HG02885 (cell line): ENCODE data around the gene CYP11A1.
A peak's percentile ranks its signal among the peaks of the same experiment; 100 is the strongest.

Experiments used
- ATAC-seq: cut with Tn5 transposase; IDR thresholded peaks from one replicate; pipeline ENCODE4 v1.9.1; 2021; ENCODE audit warnings: mild to moderate bottlenecking; ENCODE audit not compliant: unreplicated experiment, poor library complexity

CYP11A1 gene

DNA sequence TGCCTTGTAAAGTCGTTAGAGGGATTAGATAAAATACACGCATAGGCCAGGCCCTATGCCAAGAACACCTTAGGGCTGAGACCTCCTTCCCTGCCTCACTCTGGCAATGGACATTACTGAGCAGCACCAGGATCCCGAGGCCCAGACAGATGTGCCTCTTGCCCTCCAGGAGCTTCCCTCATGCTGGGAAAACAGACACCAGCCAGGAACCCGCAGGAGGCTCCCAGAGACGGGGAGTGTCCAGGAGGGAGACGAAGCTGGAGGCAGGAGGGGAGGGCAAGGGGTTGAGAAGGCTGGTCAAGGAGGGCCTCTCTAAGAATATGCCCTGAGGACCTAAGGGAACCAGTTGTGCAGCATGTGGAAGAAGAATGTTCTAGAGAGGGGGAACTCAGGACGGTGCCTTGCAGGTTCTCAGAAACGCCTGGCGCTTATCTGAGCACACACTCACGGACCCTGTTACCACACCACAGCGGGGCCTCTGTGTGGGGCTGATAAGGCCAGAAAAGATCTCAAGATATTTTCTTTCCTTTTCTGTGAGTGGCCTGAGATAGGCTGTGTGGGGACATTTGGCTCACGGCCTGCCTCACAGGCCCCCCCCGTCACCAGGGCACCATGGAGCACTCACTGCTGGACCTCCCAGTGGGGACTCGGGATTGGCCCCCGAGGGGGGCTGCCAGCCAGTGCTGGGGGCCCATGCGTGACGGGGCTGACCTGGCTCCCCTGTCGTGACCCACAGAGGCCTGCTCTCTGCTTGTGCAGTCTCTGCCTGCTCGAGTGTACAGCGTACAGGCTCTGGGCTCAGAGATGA, 22.0 kb upstream of the CYP11A1 start:
- no peak for ATAC-seq

DNA sequence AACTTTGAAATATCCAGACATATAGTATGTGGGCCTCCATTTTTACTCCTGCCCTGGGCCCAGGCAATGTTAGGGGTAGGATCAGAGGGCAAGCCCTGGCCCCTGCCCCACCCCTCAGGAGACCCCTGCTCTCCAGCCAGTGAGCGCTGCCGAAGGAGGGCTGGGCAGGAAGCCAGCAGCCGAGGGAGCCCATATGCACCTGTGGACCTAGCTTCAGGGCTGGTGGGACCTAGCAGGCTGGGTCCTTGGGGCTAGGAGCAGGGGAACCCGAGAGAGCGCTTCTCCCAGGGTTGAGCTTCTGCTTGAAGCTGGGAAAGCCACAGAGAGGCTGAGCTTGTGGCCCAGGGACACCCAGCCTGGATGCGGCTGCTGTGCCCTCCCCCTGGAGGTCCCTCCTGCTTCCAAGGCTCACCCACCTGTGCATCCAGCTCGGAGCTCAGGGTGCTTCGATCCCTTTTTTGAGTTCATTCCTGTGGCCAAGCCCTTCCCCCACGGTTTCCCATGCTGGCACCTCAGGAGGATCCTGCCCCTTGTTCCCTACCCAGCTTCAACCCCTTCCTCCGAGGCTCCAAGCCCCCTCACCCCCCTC, 21.0 kb upstream of the CYP11A1 start:
- no peak for ATAC-seq

DNA sequence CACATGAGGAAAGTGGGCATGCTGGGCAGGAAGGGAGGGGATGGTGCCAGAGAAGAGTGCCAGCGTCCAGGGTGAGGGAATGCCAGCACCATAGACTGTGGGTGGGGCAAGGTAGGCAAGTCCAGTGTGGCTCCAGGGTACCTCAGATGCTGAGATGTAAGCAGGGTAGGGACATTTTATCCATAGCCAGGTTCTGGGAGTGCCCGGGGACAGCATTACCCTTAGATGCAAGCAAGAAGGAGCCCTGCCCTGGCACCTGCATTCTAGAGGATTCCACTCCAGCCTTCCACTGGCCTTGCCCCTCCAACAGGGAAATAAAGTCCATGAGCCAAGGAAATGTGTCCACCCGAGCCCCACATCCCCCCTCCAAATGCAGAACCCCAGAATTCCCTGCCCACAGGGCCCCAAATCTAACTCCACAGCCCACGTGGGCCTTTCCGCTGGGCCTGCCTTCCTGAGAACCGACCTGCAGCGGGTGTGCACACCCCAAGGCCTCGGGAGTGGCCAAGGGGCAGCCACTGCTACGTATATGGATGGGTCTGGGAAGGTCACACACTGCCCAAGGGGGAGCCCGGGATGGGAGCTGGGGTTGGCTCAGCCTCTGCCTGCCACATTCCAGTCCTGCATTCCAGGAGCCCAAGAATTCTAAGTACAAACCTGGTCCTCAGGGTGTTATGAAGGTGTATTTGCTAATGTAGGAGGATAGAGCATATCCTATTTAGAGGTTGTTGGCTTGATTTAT, 20.3 kb upstream of the CYP11A1 start:
- no peak for ATAC-seq

DNA sequence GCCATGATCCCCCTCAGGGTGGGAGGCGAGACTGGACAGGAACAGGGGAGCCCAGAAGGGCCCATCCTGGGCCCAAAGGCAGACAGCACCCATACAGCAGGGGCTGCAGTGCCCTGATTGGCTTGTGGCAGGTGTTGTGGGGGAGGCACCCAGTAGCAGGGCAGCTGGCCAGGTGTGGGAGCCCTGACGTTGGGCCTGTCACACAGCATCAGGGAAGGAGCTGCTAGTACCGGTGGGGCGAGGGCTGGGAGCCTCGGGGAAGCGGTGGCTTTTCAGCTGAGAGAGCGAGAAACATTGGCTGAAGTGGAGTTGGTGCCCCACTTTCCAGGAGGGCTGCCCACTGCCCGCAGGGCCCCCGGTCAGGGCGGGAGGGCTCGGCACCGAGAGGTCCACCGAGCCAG, 19.7 kb upstream of the CYP11A1 start:
- ATAC-seq: no peak

DNA sequence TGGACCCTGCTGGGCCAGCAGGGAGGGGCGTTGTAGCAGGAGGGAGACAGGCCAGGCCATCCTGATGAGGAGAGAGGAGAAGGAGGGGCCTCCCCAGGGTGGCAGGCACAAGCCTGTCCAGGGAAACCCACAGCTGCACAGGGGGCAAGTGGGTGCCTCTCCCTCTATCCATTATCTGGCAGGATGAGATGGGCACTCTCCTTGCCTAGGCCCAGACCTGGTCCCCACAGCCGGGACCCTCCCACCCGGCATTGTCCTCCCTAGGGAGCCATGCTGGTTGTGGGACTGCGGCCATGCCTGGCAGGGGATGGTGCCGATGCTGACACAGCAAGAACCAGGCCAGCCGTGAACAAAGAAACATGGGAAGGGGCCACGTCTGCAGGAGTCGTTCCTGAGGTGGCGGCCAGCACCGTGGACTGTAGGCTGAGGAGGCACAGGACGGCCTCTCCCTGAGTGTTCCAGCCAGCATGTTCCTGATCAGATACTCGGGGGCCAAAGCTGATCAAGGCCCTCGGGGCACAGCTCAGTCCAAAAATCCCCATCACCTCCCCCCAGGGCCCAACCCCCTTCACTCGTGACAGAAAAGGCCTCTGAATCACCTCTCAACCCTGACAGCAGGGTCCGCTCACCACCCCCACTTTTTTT, 19.2 kb upstream of the CYP11A1 start:
- ATAC-seq: no peak

DNA sequence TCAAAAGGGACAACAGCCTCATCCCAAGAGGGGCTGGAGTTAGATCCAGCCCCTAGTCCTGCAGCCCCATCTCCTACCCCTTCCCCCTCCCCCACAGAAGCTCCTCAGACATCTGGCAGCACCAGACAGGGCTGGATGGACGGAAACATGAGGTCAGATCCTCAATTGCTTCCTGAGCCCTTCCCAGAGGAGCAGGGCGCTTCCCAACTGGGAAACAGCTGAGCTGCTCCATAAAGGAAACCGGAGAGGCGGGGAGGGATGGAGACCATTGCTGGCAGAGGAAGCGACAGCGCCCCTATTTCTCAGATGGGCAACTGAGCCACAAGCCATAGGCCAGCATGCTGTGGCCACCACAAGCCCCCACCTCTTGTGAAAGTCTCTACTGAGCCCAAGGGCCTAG, 18.3 kb upstream of the CYP11A1 start:
- ATAC-seq: no peak

DNA sequence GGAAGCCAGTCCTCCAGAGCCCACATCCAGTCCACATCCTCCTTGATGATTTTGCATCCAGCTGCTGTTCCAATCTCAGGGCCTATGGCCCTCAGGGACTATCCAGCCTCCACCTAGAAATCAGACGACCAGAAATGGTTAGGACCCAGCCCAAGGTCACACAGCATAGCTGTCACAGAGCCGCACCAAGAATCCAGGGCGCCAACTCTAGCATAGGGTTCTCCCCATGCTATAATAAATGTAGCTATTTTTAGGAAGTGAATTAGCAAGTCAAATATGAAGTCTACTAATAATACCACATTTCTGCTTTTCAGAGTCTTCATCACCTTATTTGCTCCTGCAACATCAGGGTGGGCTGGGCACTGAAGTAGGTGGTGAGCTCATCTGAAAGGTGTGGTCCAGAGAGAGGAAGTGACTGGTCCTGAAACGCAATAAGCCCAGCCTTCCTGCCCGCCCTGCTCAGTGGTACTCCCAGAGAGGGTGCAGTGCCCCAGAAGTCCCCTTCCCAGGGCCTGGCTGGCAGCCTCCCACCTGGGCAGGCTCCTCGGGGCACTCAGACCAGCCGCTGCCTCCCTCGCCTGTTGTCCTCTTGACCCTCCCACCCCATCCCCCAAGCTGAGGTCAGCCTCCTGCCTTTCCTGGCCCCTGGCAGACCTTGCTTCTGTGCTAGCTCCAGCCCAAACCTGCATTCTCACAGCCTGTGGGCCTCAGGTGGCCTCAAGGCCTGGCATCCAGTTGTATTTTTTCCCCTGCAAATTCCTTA, 17.6 kb upstream of the CYP11A1 start:
- ATAC-seq: peak; percentile 62

DNA sequence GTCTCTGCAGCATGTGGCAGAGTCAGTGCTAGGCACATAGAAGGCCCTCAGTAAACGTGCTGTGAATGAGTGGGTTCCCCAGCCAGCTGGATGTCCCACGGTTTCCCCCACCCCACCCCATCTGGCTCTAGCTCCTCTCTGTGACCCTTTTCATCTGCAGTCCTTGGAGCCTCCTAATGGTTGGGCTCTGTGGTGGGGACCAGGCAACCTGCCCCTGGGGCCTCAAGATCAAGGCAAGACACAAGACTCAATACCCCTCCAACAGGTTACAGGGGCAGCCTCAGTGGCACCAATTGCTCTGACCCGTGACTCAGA, 17.1 kb upstream of the CYP11A1 start:
- ATAC-seq: peak; percentile 3

DNA sequence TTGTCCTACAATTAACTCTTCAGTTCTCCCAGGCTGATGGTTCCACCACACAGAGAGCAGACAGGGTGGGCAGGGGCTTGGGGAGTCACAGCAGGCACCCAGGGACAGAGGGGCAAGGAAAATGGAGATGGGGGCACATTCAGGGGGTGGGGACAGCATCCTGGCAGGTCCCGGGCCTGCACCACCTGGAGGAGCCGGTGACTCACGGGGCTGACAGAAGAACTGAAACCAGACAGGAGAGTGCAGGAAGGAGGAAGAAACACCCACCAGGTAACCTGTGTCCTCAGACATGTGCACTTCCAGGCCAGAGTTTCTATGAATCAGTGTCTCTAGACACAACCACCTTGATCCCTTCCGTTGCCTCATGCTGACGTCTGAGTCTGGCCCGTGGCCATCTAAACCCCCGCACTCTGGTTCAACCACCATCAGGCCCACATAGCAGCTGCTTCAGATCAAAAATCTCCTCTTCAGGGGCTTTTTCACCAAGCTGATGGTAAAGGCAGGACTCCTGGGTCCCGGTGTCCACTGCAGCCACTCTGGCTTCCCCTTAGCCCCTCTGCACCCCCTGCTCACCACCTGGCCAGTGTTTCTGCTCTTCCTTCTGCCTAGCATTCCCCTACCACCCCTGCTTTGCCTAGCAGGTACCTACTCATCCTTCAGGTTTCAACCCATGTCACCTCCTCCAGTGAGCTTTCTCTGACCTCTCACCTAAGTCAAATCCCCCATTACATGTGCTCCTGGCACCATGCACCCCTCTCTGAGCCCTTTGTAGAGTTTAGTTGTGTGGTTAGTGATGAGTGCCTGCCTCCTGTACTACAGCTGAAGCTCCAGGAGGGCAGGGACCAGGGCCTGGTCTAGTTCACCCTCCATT, 16.5 kb upstream of the CYP11A1 start:
- peak; percentile 60 for ATAC-seq

DNA sequence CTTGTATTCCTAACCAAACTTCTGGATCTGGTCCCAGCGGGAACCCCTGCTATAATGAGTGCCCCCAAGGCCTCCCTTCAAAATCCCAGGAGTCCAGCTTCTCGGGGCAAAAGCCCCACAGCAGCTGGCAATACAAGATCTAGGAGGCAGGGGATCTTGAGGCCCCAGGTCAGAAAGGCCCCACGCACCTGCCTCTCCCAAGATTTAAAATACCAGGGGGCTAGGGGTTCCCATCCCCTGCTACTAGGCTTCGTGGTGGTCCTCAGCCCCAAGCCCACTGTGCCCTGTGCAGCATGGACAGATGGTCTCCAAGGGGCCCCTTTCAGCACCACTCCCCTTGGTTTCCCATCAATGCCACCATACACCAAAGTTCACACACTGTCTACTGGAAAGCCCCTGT, 15.8 kb upstream of the CYP11A1 start:
- peak; percentile 1 for ATAC-seq

DNA sequence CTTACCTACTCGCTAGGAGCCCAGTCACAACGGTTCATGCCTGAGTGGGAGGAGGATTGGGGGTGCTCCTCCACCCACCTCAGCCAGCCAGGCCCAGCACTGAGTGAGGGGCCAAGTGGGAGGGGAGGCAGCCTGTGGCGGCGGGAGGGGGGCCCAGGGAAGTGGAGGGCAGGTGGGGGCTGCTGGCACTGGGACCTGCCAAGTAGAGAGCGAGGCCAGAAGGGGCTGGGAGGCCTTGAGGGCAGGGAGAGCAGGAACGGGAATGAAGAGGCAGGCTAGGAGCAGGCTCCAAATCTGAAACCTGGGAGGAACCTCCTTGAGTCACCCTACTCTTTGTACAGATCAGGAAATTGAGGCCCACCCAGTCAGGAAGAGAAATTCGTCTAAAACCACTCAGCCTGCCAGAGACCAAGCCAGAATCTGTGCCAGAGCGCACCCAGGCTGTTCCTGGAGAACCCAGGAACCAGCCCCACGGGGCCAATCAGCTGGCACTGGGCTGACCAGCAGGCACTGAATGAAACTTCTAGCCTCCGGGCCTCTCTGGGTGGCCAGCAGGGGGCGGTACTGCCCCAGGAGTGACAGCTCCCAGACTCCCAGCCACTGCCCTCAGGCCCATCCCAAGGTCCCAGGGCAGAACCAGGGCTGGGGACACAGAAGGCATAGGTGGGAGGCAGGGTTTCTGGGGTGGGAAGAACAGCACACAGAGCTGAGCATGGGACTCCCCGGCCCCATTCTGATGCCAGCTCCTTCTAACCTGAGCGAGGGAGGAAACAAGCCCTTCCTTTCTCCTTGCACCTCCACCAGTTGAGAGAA, 14.8 kb upstream of the CYP11A1 start:
- no peak for ATAC-seq

DNA sequence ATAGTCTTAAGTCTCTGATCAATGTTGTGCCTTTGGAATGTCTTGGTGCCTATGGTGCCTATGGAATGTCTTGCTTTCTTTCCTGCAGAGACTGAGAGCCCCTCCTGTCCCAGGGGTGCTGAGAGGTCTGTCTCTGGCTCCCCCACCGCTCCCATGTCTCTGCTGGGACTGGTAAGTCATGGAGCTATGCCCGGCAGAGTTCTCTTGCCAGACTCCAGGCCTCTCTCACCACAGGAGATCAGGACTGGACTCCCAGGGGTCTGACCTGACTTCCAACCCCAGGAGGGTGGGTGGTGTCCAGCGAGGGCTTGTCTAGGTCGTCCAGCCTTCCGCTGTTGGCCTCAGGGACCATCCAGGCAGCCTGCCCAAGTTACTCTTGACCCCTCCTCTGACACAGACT, 14.0 kb upstream of the CYP11A1 start:
- ATAC-seq: no peak

DNA sequence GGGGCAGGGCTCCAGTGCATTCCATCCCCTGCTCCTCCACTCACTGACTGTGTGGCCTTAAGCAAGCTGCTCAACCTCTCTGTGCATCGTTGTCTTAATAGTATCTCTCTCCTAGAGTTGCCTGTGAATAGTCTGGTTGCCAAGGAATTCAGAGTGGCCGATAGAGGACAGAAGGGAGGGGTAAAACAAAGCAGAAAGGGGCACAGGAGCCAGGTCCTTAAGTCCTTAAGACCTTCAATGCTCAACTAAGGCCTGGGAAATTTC, 13.7 kb upstream of the CYP11A1 start:
- no peak for ATAC-seq

DNA sequence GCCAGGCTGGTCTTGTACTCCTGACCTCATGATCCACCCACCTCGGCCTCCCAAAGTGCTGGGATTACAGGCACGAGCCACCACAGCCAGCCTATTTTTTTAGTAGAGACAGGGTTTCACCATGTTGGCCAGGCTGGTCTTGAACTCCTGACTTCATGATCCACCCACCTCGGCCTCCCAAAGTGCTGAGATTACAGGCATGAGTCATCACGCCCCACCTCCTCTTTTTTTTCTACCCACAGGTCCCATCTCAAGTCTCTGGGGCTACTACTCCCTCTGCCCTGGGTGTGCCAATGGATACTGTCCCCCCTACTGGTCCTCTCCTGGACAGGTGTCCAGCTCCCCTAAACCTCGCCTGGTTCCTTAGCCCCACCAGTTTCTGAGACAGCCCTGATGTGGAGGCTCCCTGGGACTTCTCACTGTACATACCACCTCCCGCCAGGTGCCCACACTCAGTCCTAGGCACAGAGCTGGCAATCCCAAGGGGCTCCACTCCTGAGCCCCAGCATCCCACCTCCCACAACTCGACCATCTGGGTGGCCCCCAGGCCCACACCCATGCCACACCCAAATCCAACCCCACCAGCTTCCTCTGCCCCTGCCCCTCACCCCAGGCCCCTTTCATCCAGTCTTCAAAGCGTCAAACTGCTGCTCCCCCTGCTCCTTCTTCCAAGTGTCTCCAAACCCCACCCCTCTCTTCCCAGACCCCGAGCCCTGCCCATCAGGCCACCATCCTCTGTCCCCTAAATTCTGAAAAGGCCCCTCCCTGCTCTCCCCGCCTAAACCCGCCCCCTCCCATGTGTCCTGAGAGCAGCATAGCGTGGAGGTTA, 13.1 kb upstream of the CYP11A1 start:
- ATAC-seq: no peak

DNA sequence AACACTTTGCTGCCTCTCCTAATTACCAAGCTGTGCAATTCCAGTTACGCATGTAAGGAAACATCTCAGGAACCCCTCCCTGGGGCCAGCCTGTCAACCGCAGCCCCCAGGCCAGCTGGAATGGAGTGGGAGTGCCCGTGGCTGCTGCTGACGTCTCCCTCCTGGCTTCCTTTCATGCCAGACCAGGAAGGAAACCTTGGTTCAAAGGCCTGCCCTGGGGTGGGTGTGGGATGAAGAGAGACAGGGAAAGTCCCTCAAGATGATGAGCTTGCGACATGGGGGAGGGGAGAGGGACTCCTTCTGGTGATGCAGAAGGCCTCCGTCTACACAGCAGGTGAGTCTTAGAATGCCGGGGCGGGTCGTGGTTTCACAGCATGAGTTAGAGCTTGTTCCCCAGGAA, 11.4 kb upstream of the CYP11A1 start:
- no peak for ATAC-seq

DNA sequence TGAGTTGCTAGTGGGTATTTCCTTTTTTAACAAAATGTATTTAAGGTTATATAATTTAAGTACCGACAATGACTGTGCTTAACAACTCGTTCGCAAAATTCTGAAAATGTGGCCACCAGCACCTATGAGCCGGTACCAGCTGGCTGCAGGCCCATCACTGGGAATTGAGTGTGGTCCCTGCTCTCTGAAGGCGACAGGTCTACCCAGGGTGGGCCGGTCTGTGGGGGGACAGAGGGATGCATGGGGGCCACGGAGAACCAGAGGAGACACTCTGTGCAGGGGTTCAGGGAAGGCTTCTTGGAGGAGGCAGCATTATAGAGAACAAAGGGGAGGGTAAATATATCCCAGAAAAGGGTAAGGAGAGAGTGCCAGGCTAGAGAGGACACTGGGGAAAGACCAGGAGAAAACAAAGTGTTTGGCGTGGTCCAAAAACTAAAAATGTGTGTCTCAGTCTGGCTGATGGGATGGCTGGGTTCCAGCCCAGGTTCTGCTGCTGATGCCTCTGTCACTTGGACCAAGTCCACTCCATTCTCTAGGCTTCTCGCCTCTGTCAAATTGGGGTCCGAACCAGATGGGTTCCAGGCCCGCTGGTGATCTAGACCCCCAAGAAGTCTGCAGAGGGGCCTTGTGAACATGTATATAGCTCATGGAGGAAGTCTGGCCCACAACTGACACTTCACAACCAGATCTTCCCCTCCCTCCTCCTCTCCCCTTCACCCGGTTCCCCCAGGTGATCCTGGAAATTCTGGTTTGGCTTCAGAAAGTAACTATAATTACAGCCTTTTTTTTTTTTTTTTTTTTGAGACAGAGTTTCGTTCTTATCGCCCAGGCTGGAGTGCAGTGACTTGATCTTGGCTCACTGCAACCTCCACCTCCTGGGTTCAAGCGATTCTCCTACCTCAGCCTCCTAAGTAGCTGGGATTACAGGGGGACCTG, 10.7 kb upstream of the CYP11A1 start:
- ATAC-seq: no peak
